Measurements from ENCODE around the gene RBM23.

The RBM23 gene

GRCh38 chr14:22885975-22886374, 33.0 kb downstream of the RBM23 start:
- no peak for DNase-seq (ENCODE audit: low spot score)

GRCh38 chr14:22884738-22885523, 34.0 kb downstream of the RBM23 start:
- DNase-seq (ENCODE audit: low spot score), result no peak

GRCh38 chr14:22884076-22884737, 34.7 kb downstream of the RBM23 start:
- DNase-seq (ENCODE audit: low spot score), result no peak

GRCh38 chr14:22883173-22883976, 35.6 kb downstream of the RBM23 start, which contains the start of gene REM2:
REM2 (plus strand) TSS chr14:22883222; CDS start chr14:22883288, 66 bp downstream.
- no peak for DNase-seq (ENCODE audit: low spot score)

- DNase-seq (ENCODE audit: low spot score), result peak; percentile 70
Observed at GRCh38 chr14:22882529-22883172, 36.3 kb downstream of the RBM23 start.

GRCh38 chr14:22882064-22882463, 36.9 kb downstream of the RBM23 start:
- DNase-seq (ENCODE audit: low spot score), result no peak

- no peak for DNase-seq (ENCODE audit: low spot score)
Observed at GRCh38 chr14:22878271-22879246, 40.4 kb downstream of the RBM23 start.

- no peak for DNase-seq (ENCODE audit: low spot score)
Observed at GRCh38 chr14:22877000-22877501, 41.9 kb downstream of the RBM23 start.

GRCh38 chr14:22875748-22876319, 43.1 kb downstream of the RBM23 start:
- no peak for DNase-seq (ENCODE audit: low spot score)

- DNase-seq (ENCODE audit: low spot score), result no peak
Observed at GRCh38 chr14:22875003-22875747, 43.8 kb downstream of the RBM23 start.

GRCh38 chr14:22872833-22873520, 46.0 kb downstream of the RBM23 start:
- DNase-seq (ENCODE audit: low spot score), result no peak

- peak; percentile 72 for DNase-seq (ENCODE audit: low spot score)
Observed at GRCh38 chr14:22872033-22872832, 46.7 kb downstream of the RBM23 start.

GRCh38 chr14:22871224-22872032, 47.5 kb downstream of the RBM23 start, which contains the start of gene LRP10:
LRP10 (plus strand) TSS chr14:22871740; CDS start chr14:22872304, 564 bp downstream.
- DNase-seq (ENCODE audit: low spot score), result peak; percentile 89

- DNase-seq (ENCODE audit: low spot score), result no peak
Observed at GRCh38 chr14:22870811-22871223, 48.1 kb downstream of the RBM23 start.

- no peak for DNase-seq (ENCODE audit: low spot score)
Observed at GRCh38 chr14:22866874-22867273, 52.1 kb downstream of the RBM23 start.

GRCh38 chr14:22865424-22866405, 53.2 kb downstream of the RBM23 start:
- DNase-seq (ENCODE audit: low spot score), result no peak
